Fibroblast of skin of left biceps (primary cell): ENCODE results near the gene MAPK8IP3.
"Not testable (repeated sequence)": the region's sequence is repeated elsewhere in the genome, so short reads cannot be mapped to it uniquely, and the experiment has no call there.

Experiments used
- DNase-seq, 2 experiments: peaks; one replicate each; pipeline ENCODE4 v3.0.0-alpha.2; 2013; ENCODE audit warnings: low read depth in 2 of 2

Gene MAPK8IP3

GRCh38 chr16:1709356-1709755 is 3.4 kb downstream of the MAPK8IP3 start:
- no peak for DNase-seq

- DNase-seq, result no peak
Observed at GRCh38 chr16:1710811-1711507, 5.0 kb downstream of the MAPK8IP3 start.

GRCh38 chr16:1712791-1713261 is 6.8 kb downstream of the MAPK8IP3 start:
- no peak for DNase-seq

GRCh38 chr16:1713331-1713730 is 7.3 kb downstream of the MAPK8IP3 start:
- DNase-seq, result no peak

GRCh38 chr16:1713933-1714332 is 7.9 kb downstream of the MAPK8IP3 start:
- no peak for DNase-seq

GRCh38 chr16:1715220-1715619 is 9.2 kb downstream of the MAPK8IP3 start:
- no peak for DNase-seq

GRCh38 chr16:1718236-1718635 is 12.2 kb downstream of the MAPK8IP3 start:
- DNase-seq, result not testable (repeated sequence)

GRCh38 chr16:1719559-1720229 is 13.7 kb downstream of the MAPK8IP3 start:
- DNase-seq, result not testable (repeated sequence)

GRCh38 chr16:1721372-1721771 is 15.4 kb downstream of the MAPK8IP3 start:
- DNase-seq, result no peak

GRCh38 chr16:1723450-1724147 is 17.6 kb downstream of the MAPK8IP3 start:
- no peak for DNase-seq

GRCh38 chr16:1724491-1724890 is 18.5 kb downstream of the MAPK8IP3 start:
- no peak for DNase-seq

GRCh38 chr16:1726661-1727502 is 20.9 kb downstream of the MAPK8IP3 start:
- no peak for DNase-seq

GRCh38 chr16:1727651-1728624 is 21.9 kb downstream of the MAPK8IP3 start:
- no peak for DNase-seq

- no peak for DNase-seq
Observed at GRCh38 chr16:1729026-1729425, 23.0 kb downstream of the MAPK8IP3 start.

- DNase-seq, result no peak
Observed at GRCh38 chr16:1729445-1729844, 23.4 kb downstream of the MAPK8IP3 start.

GRCh38 chr16:1731073-1731472 is 25.1 kb downstream of the MAPK8IP3 start:
- no peak for DNase-seq

- DNase-seq, result no peak
Observed at GRCh38 chr16:1731603-1732002, 25.6 kb downstream of the MAPK8IP3 start.

- DNase-seq, result no peak
Observed at GRCh38 chr16:1732071-1732470, 26.1 kb downstream of the MAPK8IP3 start.

GRCh38 chr16:1732551-1732987 is 26.6 kb downstream of the MAPK8IP3 start:
- DNase-seq, result not testable (repeated sequence)

GRCh38 chr16:1734123-1734522 is 28.1 kb downstream of the MAPK8IP3 start:
- DNase-seq, result no peak
